Esophagus squamous epithelium (tissue), 5 donors: ENCODE data around the gene GMEB2. TPM values are rescaled to one million over a fixed set of nuclear protein-coding genes. Genes with fewer than 3 reads are reported as not detected.

ENCODE experiments used
- DNase-seq: peaks from one replicate; lab custom pipeline; 2025; lab: John Stamatoyannopoulos, UW
- H3K27ac ChIP-seq, 4 donors: fragments of 200-600 bp; sonication (generic); one replicate each; pipeline ENCODE4 v1.5.1; 2016 to 2019; ENCODE audit warnings: mild to moderate bottlenecking in 1 of 4
- H3K27me3 ChIP-seq, 4 donors: fragments of 200-600 bp; sonication (generic); 1 replicate in 3 of 4; 2 replicates in 1 of 4; pipeline versions ENCODE4 v1.5.1 to v1.6.0; 2017 to 2021; ENCODE audit warnings: antibody characterized with exemption in 1 of 4
- H3K36me3 ChIP-seq, 3 donors: fragments of 200-600 bp; sonication (generic); one replicate each; pipeline ENCODE4 v1.5.1; 2016 to 2019
- H3K4me1 ChIP-seq, 3 donors: fragments of 200-600 bp; sonication (generic); one replicate each; pipeline ENCODE4 v1.5.1; 2017 to 2019
- H3K4me3 ChIP-seq, 4 donors: fragments of 200-600 bp; sonication (generic); 1 replicate in 3 of 4; 2 replicates in 1 of 4; pipeline ENCODE4 v1.5.1; 2016 to 2019; ENCODE audit warnings: mild to moderate bottlenecking in 2 of 4, moderate library complexity in 1 of 4
- H3K9me3 ChIP-seq, 3 donors: fragments of 200-600 bp; sonication (generic); one replicate each; pipeline ENCODE4 v1.5.1; 2016 to 2019
- POLR2A ChIP-seq, 4 donors: fragments of 450-650 bp; IDR thresholded peaks; one replicate each; pipeline ENCODE4 v1.6.1; 2017; ENCODE audit warnings: antibody characterized with exemption in 4 of 4, mild to moderate bottlenecking in 4 of 4, moderate library complexity in 3 of 4
- WGBS, 2 donors: methylation state at CpG; one replicate each; pipeline ENCODE4 v1.1.5; 2018; 5-methylcytosine and 5-hydroxymethylcytosine counted together
- intact Hi-C: fragments of 100-400 bp; cut with DNase I; formaldehyde crosslinking; loops from one replicate; pipeline ENCODE4 v1.15.0; 2022
- total RNA-seq, 4 donors: library from RNA; depleted of rRNA; stranded (reverse); fragments of >200 nt; gene quantifications; one replicate each; pipeline ENCODE4 v1.1.0, GENCODE V29; 2016
- TF ChIP-seq, protein P1 (sequence below), 6 experiments: fragments of 450-650 bp in 4 of 6; fragments of 200-600 bp in 2 of 6; sonication (generic) in 2 of 6; IDR thresholded peaks; one replicate each; pipeline ENCODE4 v1.5.1; 2016 to 2019; ENCODE audit warnings: antibody characterized with exemption in 6 of 6, mild to moderate bottlenecking in 4 of 6, moderate library complexity in 4 of 6
- donor health status: DM: yes; HTN: yes; CAD: no.

GMEB2 gene
- total RNA-seq, 4 donors from 2014 or later, result 7.2 to 12.0 (median 11.0) TPM

- H3K4me3 ChIP-seq, result peak overlapping the region in 1 of 4 donors; percentile 57
- WGBS, 2 donors, result 44 to 45% methylated on average over 9 to 10 of the region's 12 CpGs
- no peaks in the 10 kb centered on the region for H3K36me3 ChIP-seq
- no peak for DNase-seq
- intact Hi-C loops, result loop anchor here (5.0 kb wide), 2 partner anchors 198 to 433 kb away; partner anchors contain the start of genes LIME1 and SLC2A4RG
- peaks cover 0 to 79% (median 0%) of the 10 kb centered on the region in 4 donors for H3K27me3 ChIP-seq
- peaks cover 24 to 85% (median 36%) of the 10 kb centered on the region in 3 donors for H3K4me1 ChIP-seq
- peak overlapping the region in 3 of 4 donors; percentile 90 to 99 (median 96) for H3K27ac ChIP-seq
- no peaks in the 10 kb centered on the region for H3K9me3 ChIP-seq
- TF ChIP-seq, protein P1, sequence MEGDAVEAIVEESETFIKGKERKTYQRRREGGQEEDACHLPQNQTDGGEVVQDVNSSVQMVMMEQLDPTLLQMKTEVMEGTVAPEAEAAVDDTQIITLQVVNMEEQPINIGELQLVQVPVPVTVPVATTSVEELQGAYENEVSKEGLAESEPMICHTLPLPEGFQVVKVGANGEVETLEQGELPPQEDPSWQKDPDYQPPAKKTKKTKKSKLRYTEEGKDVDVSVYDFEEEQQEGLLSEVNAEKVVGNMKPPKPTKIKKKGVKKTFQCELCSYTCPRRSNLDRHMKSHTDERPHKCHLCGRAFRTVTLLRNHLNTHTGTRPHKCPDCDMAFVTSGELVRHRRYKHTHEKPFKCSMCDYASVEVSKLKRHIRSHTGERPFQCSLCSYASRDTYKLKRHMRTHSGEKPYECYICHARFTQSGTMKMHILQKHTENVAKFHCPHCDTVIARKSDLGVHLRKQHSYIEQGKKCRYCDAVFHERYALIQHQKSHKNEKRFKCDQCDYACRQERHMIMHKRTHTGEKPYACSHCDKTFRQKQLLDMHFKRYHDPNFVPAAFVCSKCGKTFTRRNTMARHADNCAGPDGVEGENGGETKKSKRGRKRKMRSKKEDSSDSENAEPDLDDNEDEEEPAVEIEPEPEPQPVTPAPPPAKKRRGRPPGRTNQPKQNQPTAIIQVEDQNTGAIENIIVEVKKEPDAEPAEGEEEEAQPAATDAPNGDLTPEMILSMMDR (IDR thresholded peaks at IDR 0.05), result no peak
- no peak for TF ChIP-seq POLR2A (IDR thresholded peaks at IDR 0.05)
These were observed 87.8 kb downstream of the GMEB2 start for GRCh38 chr20:63539092-63539430.

- Histone ChIP-seq H3K27me3 (peaks cover 0 to 82% (median 0%) of the 10 kb centered on the region in 4 donors), H3K4me3 (peak overlapping the region; percentile 46 to 67 (median 62)), H3K9me3 (no peaks in the 10 kb centered on the region), H3K36me3 (no peaks in the 10 kb centered on the region), H3K27ac (peak overlapping the region; percentile 90 to 99 (median 95)), H3K4me1 (peaks cover 30 to 91% (median 42%) of the 10 kb centered on the region in 3 donors)
- DNase-seq, result no peak
- 34 to 43% methylated on average over 3 to 4 of the region's 27 CpGs for WGBS, 2 donors
- intact Hi-C loops, result loop anchor here (5.0 kb wide), 2 partner anchors 199 to 434 kb away; partner anchors contain the start of genes LIME1 and SLC2A4RG
- no peak for TF ChIP-seq POLR2A (IDR thresholded peaks at IDR 0.05)
- TF ChIP-seq, protein P1 (IDR thresholded peaks at IDR 0.05), result peak in 2 of 6 experiments; percentile 7 to 9
These were observed 88.5 kb downstream of the GMEB2 start for GRCh38 chr20:63538204-63539091.

Other genes starting within 250 kb of the GMEB2 start
- gene KCNQ2, start 154.4 kb downstream of the GMEB2 start, total RNA-seq, result not detected
- gene EEF1A2, start 128.0 kb downstream of the GMEB2 start, total RNA-seq, result 1 to 10 TPM in 3 of 4 donors, under 1 TPM in 1; 0.44 to 3.1 (median 1.9) TPM
- 100 to 1,000 TPM; 142 to 613 (median 338) TPM for gene PPDPF, start 106.3 kb downstream of the GMEB2 start, total RNA-seq
- 100 to 1,000 TPM in 1 of 4 donors, 10 to 100 TPM in 3; 40.8 to 133 (median 49.7) TPM for gene PTK6, start 89.7 kb downstream of the GMEB2 start, total RNA-seq
- gene SRMS, start 79.4 kb downstream of the GMEB2 start, total RNA-seq, result not detected
- gene FNDC11, start 72.9 kb downstream of the GMEB2 start, total RNA-seq, result under 1 TPM in 1 of 4 donors, not detected in 3; under 0.01 TPM
- gene HELZ2, start 52.9 kb downstream of the GMEB2 start, total RNA-seq, result 10 to 100 TPM; 23.7 to 37.6 (median 31.2) TPM
- gene STMN3, start 26.3 kb upstream of the GMEB2 start, total RNA-seq, result 1 to 10 TPM; 1.9 to 8.4 (median 4.5) TPM
- gene RTEL1, start 31.2 kb upstream of the GMEB2 start, total RNA-seq, result 10 to 100 TPM in 2 of 4 donors, 1 to 10 TPM in 2; 6.4 to 22.7 (median 12.8) TPM
- 10 to 100 TPM in 3 of 4 donors, 1 to 10 TPM in 1; 2.5 to 15.2 (median 10.6) TPM for gene TNFRSF6B, start 69.6 kb upstream of the GMEB2 start, total RNA-seq
- 10 to 100 TPM; 30.4 to 45.5 (median 37.0) TPM for gene ARFRP1, start 80.9 kb upstream of the GMEB2 start, total RNA-seq
- 10 to 100 TPM; 25.4 to 31.9 (median 28.3) TPM for gene ZGPAT, start 80.9 kb upstream of the GMEB2 start, total RNA-seq
- 10 to 100 TPM; 10.9 to 22.3 (median 14.4) TPM for gene LIME1, start 109.6 kb upstream of the GMEB2 start, total RNA-seq
- gene SLC2A4RG, start 112.7 kb upstream of the GMEB2 start, total RNA-seq, result 10 to 100 TPM; 37.0 to 55.5 (median 50.2) TPM
- 1 to 10 TPM in 3 of 4 donors, under 1 TPM in 1; 0.79 to 4.2 (median 2.0) TPM for gene ZBTB46, start 204.2 kb upstream of the GMEB2 start, total RNA-seq
- gene ABHD16B, start 234.4 kb upstream of the GMEB2 start, total RNA-seq, result not detected
- gene TPD52L2, start 238.2 kb upstream of the GMEB2 start, total RNA-seq, result 100 to 1,000 TPM in 3 of 4 donors, 10 to 100 TPM in 1; 97.1 to 124 (median 116) TPM